ENCODE measurements around the gene PHKG2. TPM values are rescaled to one million over a fixed set of nuclear protein-coding genes. Genes with fewer than 3 reads are reported as not detected.

PHKG2 gene
- polyA plus RNA-seq, 2 of the 4 experiments (the other 2 are of a cell fraction): 28.0 to 37.3 TPM

GRCh38 chr16:30760577-30761426, 12.6 kb downstream of the PHKG2 start:
- H3K27ac ChIP-seq: peak overlapping the region in 1 of 2 experiments; percentile 82; a peak in 4 of 6 replicates
- peak overlapping the region; percentile 68 for H3K4me3 ChIP-seq
- ATAC-seq (no peak), FAIRE-seq (no peak), DNase-seq (ENCODE audit: low read depth in 1 of 2, low spot score in 1 of 2) (no peak)
- H3K9me3 ChIP-seq: no peaks in the 10 kb centered on the region
- CTCF ChIA-PET: interaction anchor here (1.1 to 2.2 kb wide), 4 partner anchors 9 to 54 kb away, joined by 3 to 5 read pairs (median 4); a partner anchor contains a TSS
- TF ChIP-seq HMGXB4 (CRISPR knock-in tag; IDR thresholded peaks at IDR 0.05; ENCODE audit: borderline replicate concordance) (no peak), POLR2AphosphoS2 (conservative IDR thresholded peaks at IDR 0.05; ENCODE audit: low read length) (no peak), NR3C1 (IDR thresholded peaks at IDR 0.05) (no peak), NFE2L2 (conservative IDR thresholded peaks at IDR 0.05; ENCODE audit: low read length) (no peak), BCL3 (IDR thresholded peaks at IDR 0.05) (no peak), CEBPB (IDR thresholded peaks at IDR 0.05) (no peak), HES2 (IDR thresholded peaks at IDR 0.05) (no peak), RCOR1 (IDR thresholded peaks at IDR 0.05; ENCODE audit: low read depth, low read length) (no peak), SREBF2 (IDR thresholded peaks at IDR 0.05) (no peak), HOXB5 (CRISPR knock-in tag; IDR thresholded peaks at IDR 0.05) (no peak), RARB (CRISPR knock-in tag; IDR thresholded peaks at IDR 0.05) (no peak), CHD2 (IDR thresholded peaks at IDR 0.05; ENCODE audit: low read length, partially characterized antibody) (no peak), CBX8 (IDR thresholded peaks at IDR 0.05) (no peak), FOSB (CRISPR knock-in tag; IDR thresholded peaks at IDR 0.05) (no peak), NPAS2 (CRISPR knock-in tag; IDR thresholded peaks at IDR 0.05; ENCODE audit: borderline replicate concordance) (no peak)
- POLR2A ChIA-PET: interaction anchor here (1.0 to 1.8 kb wide), 3 partner anchors 13 kb away, joined by 3 to 8 read pairs (median 3); partner anchors contain the start of gene PHKG2
- peaks cover 19% of the 10 kb centered on the region for H3K4me1 ChIP-seq
- 77% methylated on average over 26 of the region's 26 CpGs for WGBS (ENCODE audit: missing lambda C conversion rate)
- H3K4me2 ChIP-seq: peak overlapping the region; percentile 98

- Histone ChIP-seq H3K4me1 (peaks cover 19% of the 10 kb centered on the region), H3K27ac (peak overlapping the region; percentile 63 to 82), H3K4me2 (peak overlapping the region; percentile 98), H3K9me3 (no peaks in the 10 kb centered on the region), H3K4me3 (peak overlapping the region; percentile 68)
- WGBS (ENCODE audit: missing lambda C conversion rate): 7% methylated on average over 33 of the region's 64 CpGs
- POLR2A ChIA-PET: interaction anchor here (1.0 to 1.2 kb wide), 2 partner anchors 13 to 14 kb away, joined by 3 read pairs; partner anchors contain the start of gene PHKG2
- CTCF ChIA-PET: interaction anchor here (1.1 kb wide), 1 partner anchor 10 kb away, joined by 4 read pairs; no protein-coding TSS in a partner anchor
- FAIRE-seq: no peak
- ATAC-seq: peak; percentile 48 to 70
- DNase-seq (ENCODE audit: low read depth in 1 of 2, low spot score in 1 of 2): no peak
- no peak for TF ChIP-seq RAD21 (conservative IDR thresholded peaks at IDR 0.05 in 1 of 2, IDR thresholded peaks at IDR 0.05 in 1 of 2)
- no peak for TF ChIP-seq RFX5 (IDR thresholded peaks at IDR 0.05)
- TF ChIP-seq PHF8 (IDR thresholded peaks at IDR 0.05; ENCODE audit: borderline replicate concordance, low read depth): 0 out of 2 replicates have a peak, but pooled peaks have one; percentile 22
- peak; percentile 3; the same call in 1 of the 2 replicates for TF ChIP-seq E2F6 (IDR thresholded peaks at IDR 0.05; ENCODE audit: borderline replicate concordance, low read depth)
- 0 out of 2 replicates have a peak, but pooled peaks have one; percentile 52 for TF ChIP-seq KDM1A (IDR thresholded peaks at IDR 0.05; ENCODE audit: low read depth)
- TF ChIP-seq HOXA7 (CRISPR knock-in tag; IDR thresholded peaks at IDR 0.05): no peak
- TF ChIP-seq TP53 (CRISPR knock-in tag; IDR thresholded peaks at IDR 0.05): no peak
- no peak for TF ChIP-seq CHD2 (IDR thresholded peaks at IDR 0.05; ENCODE audit: low read length, partially characterized antibody)
Observed at GRCh38 chr16:30761427-30761927, 13.3 kb downstream of the PHKG2 start.

All from A549 (cell line).